K562 (cell line): ENCODE measurements around the gene RAD51AP1. TPM values are rescaled to one million over a fixed set of nuclear protein-coding genes. Genes with fewer than 3 reads are reported as not detected.

Experiments
- ATAC-seq: fragments of 200-7000 bp; cut with Tn5 transposase; 3 replicates; pipeline ENCODE4 v1.9.1; 2020; ENCODE audit warnings: moderate library complexity
- BruUV-seq: library from RNA; stranded (reverse); fragments of 400-500 nt; replicated peaks from 2 replicates; lab custom pipeline; 2021; lab: Mats Ljungman, UMichigan
- CTCF ChIA-PET: fragments of 300-600 bp; formaldehyde crosslinking; extraction: SDS; loops from one replicate; lab custom pipeline; 2021; ENCODE audit warnings: low intra/inter-chr PET ratio; lab: Yijun Ruan, JAX
- POLR2A ChIA-PET: fragments of 300-600, 350-650 bp; sonication (Branson Sonifier 250); formaldehyde crosslinking; extraction: SDS; loops from one replicate; lab custom pipeline; 2021; ENCODE audit warnings: antibody characterized with exemption, inconsistent platforms; lab: Yijun Ruan, JAX
- DNase-seq, 4 experiments: peaks; one replicate each; pipeline versions ENCODE4 v3.0.0 to v3.0.0-alpha.2; 2011 to 2018; ENCODE audit warnings: low spot score in 3 of 4, mixed read lengths in 3 of 4; ENCODE audit errors: extremely low read depth in 1 of 4
- FAIRE-seq: peaks from 2 replicates; lab custom pipeline; 2011; peaks lifted over from hg19 to GRCh38; lab: Jason Lieb, UNC
- H2AFZ ChIP-seq: 2 replicates; pipeline ENCODE4 v1.6.0; 2011; ENCODE audit warnings: low read depth, low read length, control low read depth, inconsistent platforms
- H3K27ac ChIP-seq: fragments of 200-600 bp; 3 replicates; pipeline ENCODE4 v1.8.0; 2011; ENCODE audit warnings: low read depth, mild to moderate bottlenecking, control low read depth, inconsistent platforms, low read length, moderate library complexity, mixed read lengths; ENCODE audit errors: extremely low read depth
- H3K27me3 ChIP-seq, 2 experiments: fragments of 300-600 bp in 1 of 2; 2 replicates in 1 of 2; 3 replicates in 1 of 2; pipeline versions ENCODE4 v1.6.0 to v1.8.0; 2011; ENCODE audit warnings: inconsistent platforms in 2 of 2, low read length in 2 of 2, mild to moderate bottlenecking in 1 of 2, mixed read lengths in 1 of 2, moderate library complexity in 1 of 2; ENCODE audit not compliant: control insufficient read depth in 2 of 2, insufficient read depth in 2 of 2
- H3K36me3 ChIP-seq: fragments of 300-600 bp; 3 replicates; pipeline ENCODE4 v1.8.0; 2011; ENCODE audit warnings: mild to moderate bottlenecking, low read length, inconsistent platforms; ENCODE audit not compliant: control insufficient read depth, insufficient read depth
- H3K4me1 ChIP-seq, 2 experiments: fragments of 200-600 bp in 1 of 2; replicated peaks in 1 of 2; 2 replicates in 1 of 2; 3 replicates in 1 of 2; pipeline versions ENCODE4 v1.5.1 to v1.8.0; 2011; ENCODE audit warnings: inconsistent platforms in 2 of 2, low read length in 2 of 2, mild to moderate bottlenecking in 1 of 2, mixed read lengths in 1 of 2, moderate library complexity in 1 of 2; ENCODE audit not compliant: control insufficient read depth in 2 of 2, insufficient read depth in 2 of 2
- H3K4me2 ChIP-seq: 2 replicates; pipeline ENCODE4 v1.6.1; 2011; ENCODE audit warnings: low read length, control low read depth, inconsistent platforms, mixed read lengths; ENCODE audit not compliant: insufficient read depth
- H3K4me3 ChIP-seq: fragments of 200-600 bp; sonication (generic), shearing (Covaris generic); 2 replicates; pipeline ENCODE4 v1.5.1; 2016; ENCODE audit warnings: control low read depth, inconsistent platforms
- H3K79me2 ChIP-seq: fragments of 200-600 bp; 3 replicates; pipeline ENCODE4 v1.8.0; 2011; ENCODE audit warnings: low read length, inconsistent platforms; ENCODE audit not compliant: control insufficient read depth, insufficient read depth
- H3K9ac ChIP-seq, 2 experiments: 2 replicates each; pipeline versions ENCODE4 v1.6.0 to v1.6.1; 2011; ENCODE audit warnings: low read depth in 2 of 2, low read length in 2 of 2, control low read depth in 1 of 2, inconsistent platforms in 1 of 2, mild to moderate bottlenecking in 1 of 2, mixed read lengths in 1 of 2; ENCODE audit not compliant: insufficient read depth in 1 of 2
- H3K9me1 ChIP-seq: one replicate; pipeline ENCODE4 v1.6.0; 2011; ENCODE audit warnings: inconsistent platforms, mild to moderate bottlenecking, low read length, moderate library complexity; ENCODE audit not compliant: control insufficient read depth, insufficient read depth
- H3K9me3 ChIP-seq: replicated peaks from 2 replicates; pipeline ENCODE4 v1.5.1; 2011; ENCODE audit warnings: low read depth, low read length, inconsistent platforms; ENCODE audit not compliant: control insufficient read depth, insufficient read depth
- H4K20me1 ChIP-seq: replicated peaks from 2 replicates; pipeline ENCODE4 v1.6.1; 2011; ENCODE audit warnings: low read length, inconsistent platforms, mixed read lengths; ENCODE audit not compliant: control insufficient read depth, insufficient read depth
- ATF7 ChIP-seq: fragments of 450-650 bp; IDR thresholded peaks from 2 replicates; pipeline ENCODE4 v1.7.1; 2014; ENCODE audit warnings: mild to moderate bottlenecking, moderate library complexity
- BHLHE40 ChIP-seq: IDR thresholded peaks from 2 replicates; pipeline ENCODE4 v1.6.1; 2011; ENCODE audit warnings: low read length, improper control_type of control experiment
- CTCFL ChIP-seq: IDR thresholded peaks from 2 replicates; pipeline ENCODE4 v1.6.1; 2011; ENCODE audit warnings: borderline replicate concordance, low read depth, mild to moderate bottlenecking, moderate library complexity, low read length; ENCODE audit not compliant: insufficient read depth, poor library complexity, severe bottlenecking
- HDAC2 ChIP-seq: fragments of 450-650 bp; IDR thresholded peaks from 2 replicates; pipeline ENCODE4 v1.6.1; 2016; ENCODE audit warnings: mild to moderate bottlenecking
- HMBOX1 ChIP-seq: sonication (generic); IDR thresholded peaks from 2 replicates; pipeline ENCODE4 v1.6.1; 2016
- MAFK ChIP-seq: IDR thresholded peaks from 2 replicates; pipeline ENCODE4 v1.6.1; 2011; ENCODE audit warnings: low read length, improper control_type of control experiment
- NCOA1 ChIP-seq: fragments of 450-650 bp; IDR thresholded peaks from 2 replicates; pipeline ENCODE4 v1.6.1; 2016; ENCODE audit warnings: low read depth
- NFATC3 ChIP-seq: fragments of 450-650 bp; IDR thresholded peaks from 2 replicates; pipeline ENCODE4 v1.6.1; 2017; ENCODE audit warnings: mild to moderate bottlenecking
- PRMT5 ChIP-seq: sonication (generic); formaldehyde crosslinking; IDR thresholded peaks from 2 replicates; pipeline ENCODE4 v1.5.0; 2020; ENCODE audit warnings: missing genetic modification reagents
- PURB ChIP-seq: sonication (generic); formaldehyde crosslinking; IDR thresholded peaks from 2 replicates; pipeline ENCODE4 v1.9.0; 2021; ENCODE audit warnings: low read depth, mild to moderate bottlenecking, missing genetic modification reagents
- SMARCE1 ChIP-seq: fragments of 450-650 bp; IDR thresholded peaks from 2 replicates; pipeline ENCODE4 v1.7.1; 2016; ENCODE audit warnings: mild to moderate bottlenecking
- TFAM ChIP-seq: fragments of 250-450 bp; sonication (Bioruptor Pico); conservative IDR thresholded peaks from 2 replicates; pipeline ENCODE4 v1.5.0; 2021; ENCODE audit warnings: mild to moderate bottlenecking, moderate library complexity
- ZNF133 ChIP-seq: fragments of 250-450 bp; sonication (Bioruptor Pico); IDR thresholded peaks from 2 replicates; pipeline ENCODE4 v1.4.0; 2020; ENCODE audit warnings: mild to moderate bottlenecking
- ZNF232 ChIP-seq: sonication (generic); formaldehyde crosslinking; IDR thresholded peaks from 2 replicates; pipeline ENCODE4 v1.8.0; 2022; ENCODE audit warnings: mild to moderate bottlenecking, missing genetic modification reagents
- ZNF584 ChIP-seq: fragments of 200-800 bp; sonication (Bioruptor generic); IDR thresholded peaks from 2 replicates; pipeline ENCODE4 v1.6.1; 2016; ENCODE audit warnings: low read depth, mild to moderate bottlenecking, missing genetic modification characterization, missing compliant biosample characterization
- WGBS: fragments of 100-300 bp; shearing (Covaris generic); methylation state at CpG from one replicate; pipeline ENCODE4 v1.1.6; 2016; ENCODE audit warnings: low coverage, mixed read lengths; ENCODE audit not compliant: insufficient coverage; ENCODE audit errors: missing lambda C conversion rate; 5-methylcytosine and 5-hydroxymethylcytosine counted together
- in situ Hi-C: fragments of 300-500 bp; cut with MboI; formaldehyde crosslinking; loops from 4 replicates; pipeline ENCODE4 v1.15.0; 2018; ENCODE audit warnings: inconsistent platforms, mixed read lengths
- intact Hi-C: fragments of 100-400 bp; cut with micrococcal nuclease; formaldehyde crosslinking; loops from 2 replicates; pipeline ENCODE4 v1.14.2; 2022
- polyA plus RNA-seq, 8 experiments: library from polyadenylated mRNA; depleted of rRNA in 4 of 8; stranded (reverse) in 5 of 8; unstranded in 3 of 8; fragments of >200 nt; fragmentation: Nextera tagmentation in 2 of 8; fragmentation: Illumina TruSeq in 1 of 8; extraction: Ambion mirVana in 2 of 8; extraction: Trizol in 1 of 8; gene quantifications; 2 replicates each; pipeline versions ENCODE4 v1.2.1 to v1.2.3, GENCODE V29; 2011 to 2014; ENCODE audit warnings: inconsistent platforms in 1 of 8, missing spikeins in 1 of 8
- total RNA-seq, 7 experiments: library from RNA; depleted of rRNA in 6 of 7; stranded (reverse); fragments of >200 nt in 6 of 7; fragmentation: Illumina TruSeq in 2 of 7; extraction: Trizol in 2 of 7; gene quantifications; 2 replicates each; pipeline versions ENCODE4 v1.2.1 to v1.2.3, GENCODE V29; 2011 to 2021; ENCODE audit warnings: low replicate concordance in 1 of 7

Gene RAD51AP1
- total and polyA plus RNA-seq, 9 of the 15 experiments (the other 6 are each of a cell fraction or from before 2014, with no cell fraction given), result 43.8 to 111 (median 89.1) TPM

- CTCF ChIA-PET, result no interaction called here
- in situ Hi-C loops (no loop called here), intact Hi-C loops (no loop called here)
- no TSS peak for BruUV-seq
- H3K27me3 ChIP-seq, result no peaks in the 10 kb centered on the region
- H2AFZ ChIP-seq, result no peak overlapping the region
- TF ChIP-seq HMBOX1 (peak; percentile 56; the same call in 1 of the 2 replicates), BHLHE40 (peak; percentile 69), PURB (no peak)
- no peaks in the 10 kb centered on the region for H3K36me3 ChIP-seq
- 55% methylated on average over 3 of the region's 3 CpGs for WGBS
- H4K20me1 ChIP-seq, result no peaks in the 10 kb centered on the region
- FAIRE-seq, result no peak
- H3K9ac ChIP-seq, result no peak overlapping the region
- ATAC-seq, result no peak
- peaks cover 9 to 14% of the 10 kb centered on the region in 2 experiments; a peak in 4 of 5 replicates for H3K4me1 ChIP-seq
- H3K27ac ChIP-seq, result no peak overlapping the region
- no peaks in the 10 kb centered on the region for H3K79me2 ChIP-seq
- DNase-seq, result peak in 1 of 4 experiments; percentile 25
- H3K4me3 ChIP-seq, result no peak overlapping the region
- no peaks in the 10 kb centered on the region for H3K9me3 ChIP-seq
- POLR2A ChIA-PET, result no interaction called here
- H3K9me1 ChIP-seq, result no peaks in the 10 kb centered on the region
- H3K4me2 ChIP-seq, result no peak overlapping the region
These were observed 28.6 kb downstream of the RAD51AP1 start for GRCh38 chr12:4567073-4567881.

GRCh38 chr12:4569261-4569660, 30.6 kb downstream of the RAD51AP1 start:
- Histone ChIP-seq H4K20me1 (no peaks in the 10 kb centered on the region), H3K27me3 (no peaks in the 10 kb centered on the region), H3K4me2 (no peak overlapping the region), H3K9me3 (no peaks in the 10 kb centered on the region), H3K27ac (no peak overlapping the region), H3K4me3 (no peak overlapping the region), H3K4me1 (peaks cover 7 to 22% of the 10 kb centered on the region in 2 experiments; a peak in 4 of 5 replicates), H2AFZ (no peak overlapping the region), H3K9ac (no peak overlapping the region), H3K79me2 (no peaks in the 10 kb centered on the region), H3K36me3 (no peaks in the 10 kb centered on the region), H3K9me1 (no peaks in the 10 kb centered on the region)
- BruUV-seq, result no TSS peak
- ChIA-PET POLR2A (no interaction called here), CTCF (no interaction called here)
- in situ Hi-C loops (no loop called here), intact Hi-C loops (no loop called here)
- FAIRE-seq, result no peak
- no peak for DNase-seq
- ATAC-seq, result no peak
- 92% methylated on average over 4 of the region's 4 CpGs for WGBS
- no peak for TF ChIP-seq ZNF133 (CRISPR knock-in tag)
- no peak for TF ChIP-seq ZNF584 (CRISPR knock-in tag)
- TF ChIP-seq HDAC2, result no peak
- TF ChIP-seq PRMT5 (CRISPR knock-in tag), result no peak
- no peak for TF ChIP-seq SMARCE1
- TF ChIP-seq ATF7, result no peak
- no peak for TF ChIP-seq NFATC3
- TF ChIP-seq CTCFL, result no peak
- no peak for TF ChIP-seq NCOA1
- TF ChIP-seq MAFK, result no peak
- TF ChIP-seq ZNF232 (CRISPR knock-in tag), result no peak
- TF ChIP-seq TFAM, result no peak
